Measurements from ENCODE around the gene IBSP. TPM values are rescaled to one million over a fixed set of nuclear protein-coding genes. Genes with fewer than 3 reads are reported as not detected.
A peak's percentile ranks its signal among the peaks of the same experiment; 100 is the strongest.

The IBSP gene
- total RNA-seq, 2 experiments from 2014 or later, result not detected

GRCh38 chr4:87849612-87850011 is 50.3 kb downstream of the IBSP start:
- no peak overlapping the region for H3K4me3 Mint-ChIP-seq
- H3K9me3 Mint-ChIP-seq, result no peaks in the 10 kb centered on the region
- no peaks in the 10 kb centered on the region for H3K36me3 ChIP-seq (ENCODE audit: insufficient read depth, low read length)
- H3K27ac ChIP-seq (ENCODE audit: low read depth in 1 of 2, low read length in 2 of 2), result no peak overlapping the region
- ChIA-PET POLR2A (no interaction called here), CTCF (interaction anchor here (1.2 kb wide), 1 partner anchor 10 kb away, joined by 3 read pairs; no protein-coding TSS in a partner anchor)
- no peak for TF ChIP-seq CTCF (IDR thresholded peaks at IDR 0.05)
- no peaks in the 10 kb centered on the region for H3K36me3 Mint-ChIP-seq (ENCODE audit: low read depth)
- no peaks in the 10 kb centered on the region for H3K4me1 ChIP-seq (ENCODE audit: insufficient read depth, low read length)
- peak; percentile 70 for ATAC-seq (ENCODE audit: poor library complexity)
- DNase-seq, result peak in 2 of 14 experiments; percentile 13 to 16
- peaks cover 11% of the 10 kb centered on the region for H3K27me3 Mint-ChIP-seq
- peaks cover 0 to 11% of the 10 kb centered on the region in 2 experiments for H3K27me3 ChIP-seq (ENCODE audit: control insufficient read depth in 1 of 2, insufficient read depth in 2 of 2, low read length in 2 of 2)
- H3K9me3 ChIP-seq (ENCODE audit: control insufficient read depth in 1 of 2, insufficient read depth in 1 of 2, low read length in 2 of 2), result no peaks in the 10 kb centered on the region
- H3K27ac Mint-ChIP-seq, result no peak overlapping the region
- intact Hi-C loops (cut with DNase I, micrococcal nuclease), result loop anchor here (5.0 to 10.0 kb wide), 4 partner anchors 167 to 665 kb away; no protein-coding TSS in a partner anchor
- peaks cover 18% of the 10 kb centered on the region for H3K4me1 Mint-ChIP-seq (ENCODE audit: low read depth)
- no peak overlapping the region for H3K4me3 ChIP-seq (ENCODE audit: low read length)

GRCh38 chr4:87851332-87851731 is 52.0 kb downstream of the IBSP start:
- CTCF ChIA-PET, result no interaction called here
- H3K4me3 Mint-ChIP-seq, result no peak overlapping the region
- intact Hi-C loops (cut with DNase I, micrococcal nuclease), result loop anchor here in 1 of 2 experiments (10.0 kb wide), 1 partner anchor 663 kb away; no protein-coding TSS in a partner anchor
- H3K27ac Mint-ChIP-seq, result no peak overlapping the region
- H3K4me1 Mint-ChIP-seq (ENCODE audit: low read depth), result peaks cover 18% of the 10 kb centered on the region
- Histone ChIP-seq H3K27ac (ENCODE audit: low read depth in 1 of 2, low read length in 2 of 2) (no peak overlapping the region), H3K4me1 (ENCODE audit: insufficient read depth, low read length) (no peaks in the 10 kb centered on the region), H3K36me3 (ENCODE audit: insufficient read depth, low read length) (no peaks in the 10 kb centered on the region), H3K27me3 (ENCODE audit: control insufficient read depth in 1 of 2, insufficient read depth in 2 of 2, low read length in 2 of 2) (peaks cover 4 to 9% of the 10 kb centered on the region in 2 experiments), H3K4me3 (ENCODE audit: low read length) (no peak overlapping the region), H3K9me3 (ENCODE audit: control insufficient read depth in 1 of 2, insufficient read depth in 1 of 2, low read length in 2 of 2) (no peaks in the 10 kb centered on the region)
- no peak for TF ChIP-seq CTCF (IDR thresholded peaks at IDR 0.05)
- POLR2A ChIA-PET, result no interaction called here
- peaks cover 11% of the 10 kb centered on the region for H3K27me3 Mint-ChIP-seq
- H3K9me3 Mint-ChIP-seq, result no peaks in the 10 kb centered on the region
- H3K36me3 Mint-ChIP-seq (ENCODE audit: low read depth), result no peaks in the 10 kb centered on the region
- DNase-seq, result peak in 3 of 14 experiments; percentile 17 to 66 (median 50)
- no peak for ATAC-seq (ENCODE audit: poor library complexity)

GRCh38 chr4:87851953-87852352 is 52.6 kb downstream of the IBSP start:
- no peaks in the 10 kb centered on the region for H3K4me1 ChIP-seq (ENCODE audit: insufficient read depth, low read length)
- DNase-seq (no peak), ATAC-seq (ENCODE audit: poor library complexity) (no peak)
- H3K4me1 Mint-ChIP-seq (ENCODE audit: low read depth), result peaks cover 18% of the 10 kb centered on the region
- no peak overlapping the region for H3K27ac ChIP-seq (ENCODE audit: low read depth in 1 of 2, low read length in 2 of 2)
- ChIA-PET POLR2A (no interaction called here), CTCF (no interaction called here)
- H3K36me3 ChIP-seq (ENCODE audit: insufficient read depth, low read length), result no peaks in the 10 kb centered on the region
- H3K9me3 Mint-ChIP-seq, result no peaks in the 10 kb centered on the region
- H3K27me3 ChIP-seq (ENCODE audit: control insufficient read depth in 1 of 2, insufficient read depth in 2 of 2, low read length in 2 of 2), result peaks cover 4% of the 10 kb centered on the region in 2 experiments
- intact Hi-C loops (cut with DNase I, micrococcal nuclease), result loop anchor here (2.0 to 10.0 kb wide), 3 partner anchors 359 to 663 kb away; no protein-coding TSS in a partner anchor
- H3K36me3 Mint-ChIP-seq (ENCODE audit: low read depth), result no peaks in the 10 kb centered on the region
- H3K9me3 ChIP-seq (ENCODE audit: control insufficient read depth in 1 of 2, insufficient read depth in 1 of 2, low read length in 2 of 2), result no peaks in the 10 kb centered on the region
- TF ChIP-seq CTCF (IDR thresholded peaks at IDR 0.05), result no peak
- H3K27ac Mint-ChIP-seq, result no peak overlapping the region
- H3K27me3 Mint-ChIP-seq, result peaks cover 12% of the 10 kb centered on the region
- no peak overlapping the region for H3K4me3 Mint-ChIP-seq
- H3K4me3 ChIP-seq (ENCODE audit: low read length), result no peak overlapping the region

Measured in CD4-positive, alpha-beta T cell (primary cell).